ENCODE data around the gene PCOLCE2.

- no peak for TF ChIP-seq POLR2A (IDR thresholded peaks at IDR 0.05; ENCODE audit: low read depth)
- TF ChIP-seq, protein P1, sequence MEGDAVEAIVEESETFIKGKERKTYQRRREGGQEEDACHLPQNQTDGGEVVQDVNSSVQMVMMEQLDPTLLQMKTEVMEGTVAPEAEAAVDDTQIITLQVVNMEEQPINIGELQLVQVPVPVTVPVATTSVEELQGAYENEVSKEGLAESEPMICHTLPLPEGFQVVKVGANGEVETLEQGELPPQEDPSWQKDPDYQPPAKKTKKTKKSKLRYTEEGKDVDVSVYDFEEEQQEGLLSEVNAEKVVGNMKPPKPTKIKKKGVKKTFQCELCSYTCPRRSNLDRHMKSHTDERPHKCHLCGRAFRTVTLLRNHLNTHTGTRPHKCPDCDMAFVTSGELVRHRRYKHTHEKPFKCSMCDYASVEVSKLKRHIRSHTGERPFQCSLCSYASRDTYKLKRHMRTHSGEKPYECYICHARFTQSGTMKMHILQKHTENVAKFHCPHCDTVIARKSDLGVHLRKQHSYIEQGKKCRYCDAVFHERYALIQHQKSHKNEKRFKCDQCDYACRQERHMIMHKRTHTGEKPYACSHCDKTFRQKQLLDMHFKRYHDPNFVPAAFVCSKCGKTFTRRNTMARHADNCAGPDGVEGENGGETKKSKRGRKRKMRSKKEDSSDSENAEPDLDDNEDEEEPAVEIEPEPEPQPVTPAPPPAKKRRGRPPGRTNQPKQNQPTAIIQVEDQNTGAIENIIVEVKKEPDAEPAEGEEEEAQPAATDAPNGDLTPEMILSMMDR (IDR thresholded peaks at IDR 0.05) = peak in 1 of 3 experiments; percentile 38
Observed at GRCh38 chr3:142844339-142844977, 44.4 kb downstream of the PCOLCE2 start.
